Cardiac septum (tissue), 1 donor: Measurements from ENCODE around the gene JPH2. TPM values are rescaled to one million over a fixed set of nuclear protein-coding genes. Genes with fewer than 3 reads are reported as not detected.
A peak's percentile ranks its signal among the peaks of the same experiment; 100 is the strongest.
"Not testable (repeated sequence)": the region's sequence is repeated elsewhere in the genome, so short reads cannot be mapped to it uniquely, and the experiment has no call there.

Experiments
- DNase-seq: peaks from one replicate; pipeline ENCODE4 v3.0.0-alpha.2; 2020; ENCODE audit warnings: low spot score
- intact Hi-C: fragments of 100-400 bp; cut with DNase I; formaldehyde crosslinking; loops from one replicate; pipeline ENCODE4 v1.14.0; 2022
- total RNA-seq: library from RNA; stranded (reverse); fragmentation: NEBNext Ultra II Directional; extraction: Animal tissue kit (Norgen Biotek cat#: 25700); gene quantifications from one replicate; pipeline ENCODE4 v1.2.1, GENCODE V29; 2021
- donor health status: DM: no; HTN: no; CAD: no.

The JPH2 gene
- total RNA-seq, 1 donor from 2014 or later = 182 TPM

- intact Hi-C loops = loop anchor here (10.0 kb wide), 1 partner anchor 451 kb away; no protein-coding TSS in a partner anchor
- DNase-seq = no peak
Observed at GRCh38 chr20:44195605-44196004, 8.6 kb upstream of the JPH2 start.

DNA sequence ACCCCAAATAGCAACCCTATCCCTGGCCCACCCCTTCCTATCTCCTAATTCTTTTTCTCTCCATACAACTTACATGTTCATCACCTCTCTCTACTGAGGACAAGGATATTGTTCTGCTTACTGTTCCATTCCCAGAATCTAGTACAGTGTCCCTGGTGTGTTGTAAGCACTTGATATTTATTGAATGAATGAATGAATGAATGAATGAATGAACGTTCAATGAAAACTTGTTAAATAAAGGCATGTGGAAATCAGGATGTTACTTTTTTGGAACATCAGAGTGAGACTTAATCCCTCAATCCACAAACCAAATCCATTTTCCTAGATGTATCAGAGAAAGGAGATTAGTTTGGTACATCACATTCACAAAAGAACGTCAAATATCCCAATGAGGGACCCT is 6.8 kb upstream of the JPH2 start:
- no peak for DNase-seq
- intact Hi-C loops = loop anchor here (10.0 kb wide), 1 partner anchor 449 kb away; no protein-coding TSS in a partner anchor

GRCh38 chr20:44191640-44192039 is 4.7 kb upstream of the JPH2 start:
- not testable (repeated sequence) for DNase-seq
- intact Hi-C loops = loop anchor here (10.0 kb wide), 1 partner anchor 447 kb away; no protein-coding TSS in a partner anchor

DNA sequence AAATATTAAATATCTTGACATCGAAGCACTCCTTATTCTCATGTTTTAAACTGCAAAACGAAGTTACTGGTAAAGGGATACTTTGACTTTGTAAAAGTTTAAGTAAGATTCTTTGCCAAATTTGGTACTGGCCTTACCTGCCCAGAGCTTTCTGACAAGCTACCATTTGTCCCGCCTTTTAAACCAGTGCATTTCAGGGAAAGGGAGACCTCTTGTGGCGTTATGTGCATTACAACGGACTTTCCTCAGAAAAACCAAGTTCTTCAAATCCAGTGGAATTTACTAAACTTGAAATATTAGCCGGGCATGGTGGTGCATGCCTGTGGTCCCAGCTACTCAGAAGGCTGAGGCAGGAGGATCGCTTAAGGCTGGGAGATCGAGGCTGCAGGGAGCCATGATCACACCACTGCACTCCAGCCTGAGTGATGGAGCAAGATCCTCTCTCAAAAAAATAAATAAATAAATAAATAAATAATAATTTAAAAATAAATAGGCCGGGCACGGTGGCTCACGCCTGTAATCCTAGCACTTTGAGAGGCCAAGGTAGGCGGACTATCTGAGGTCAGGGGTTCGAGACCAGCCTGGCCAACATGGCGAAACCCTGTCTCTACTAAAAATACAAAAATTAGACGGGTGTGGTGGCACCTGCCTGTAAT is 3.3 kb upstream of the JPH2 start:
- DNase-seq = not testable (repeated sequence)
- intact Hi-C loops = loop anchor here (1.0 to 10.0 kb wide), 2 partner anchors 74 to 446 kb away; no protein-coding TSS in a partner anchor

GRCh38 chr20:44188752-44189151 is 1.8 kb upstream of the JPH2 start:
- intact Hi-C loops = loop anchor here (5.0 kb wide), 1 partner anchor 36 kb away; no protein-coding TSS in a partner anchor

DNA sequence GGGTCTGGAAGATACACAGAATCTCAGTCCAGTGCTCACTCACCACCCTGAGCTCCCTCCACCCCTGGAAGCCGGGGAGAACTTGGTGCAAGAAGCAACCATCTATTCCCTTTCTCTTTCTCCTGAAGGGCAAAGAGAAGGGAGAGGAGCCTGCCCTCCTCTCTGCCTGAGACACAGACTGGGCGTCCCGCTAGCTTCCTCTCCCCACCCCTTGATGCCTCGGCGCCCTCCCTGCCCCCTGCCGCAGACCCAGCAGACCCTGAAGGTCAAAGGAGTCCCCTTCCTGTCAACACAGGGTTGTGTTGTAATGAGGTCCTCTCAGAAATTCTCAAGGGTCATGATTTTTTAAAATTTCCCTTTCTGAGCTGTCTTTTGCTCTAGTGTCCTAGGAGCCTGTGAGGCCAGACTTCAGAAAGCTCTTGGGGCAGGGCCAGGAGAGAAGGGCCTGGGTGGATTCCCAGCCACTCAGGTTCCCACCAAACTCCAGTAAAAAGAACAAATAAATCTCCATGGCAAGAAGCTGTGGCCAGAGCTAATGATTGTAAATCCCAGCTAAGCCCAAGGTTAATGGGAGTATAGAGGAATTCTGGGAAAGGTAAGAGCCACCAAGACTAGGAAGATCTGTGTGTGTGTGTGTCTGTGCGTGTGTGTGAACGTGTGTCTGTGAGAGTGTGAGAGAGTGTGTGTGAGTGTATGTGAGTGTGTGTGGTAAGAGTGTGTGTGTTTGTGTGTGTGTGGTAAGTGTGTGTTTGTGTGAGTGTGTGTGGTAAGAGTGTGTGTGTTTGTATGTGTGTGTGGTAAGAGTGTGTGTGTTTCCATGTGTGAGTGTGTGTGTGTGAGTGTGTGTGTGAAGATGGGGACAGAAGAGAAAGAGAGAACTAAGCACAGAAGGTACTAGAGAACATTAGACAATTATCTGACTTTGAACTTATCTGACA is 1.1 kb upstream of the JPH2 start:
- intact Hi-C loops = loop anchor here (2.0 to 5.0 kb wide), 2 partner anchors 36 to 51 kb away; no protein-coding TSS in a partner anchor
- no peak for DNase-seq

More at GRCh38 chr20:44188752-44189151, 1.8 kb upstream of the JPH2 start:
- DNase-seq = no peak

DNA sequence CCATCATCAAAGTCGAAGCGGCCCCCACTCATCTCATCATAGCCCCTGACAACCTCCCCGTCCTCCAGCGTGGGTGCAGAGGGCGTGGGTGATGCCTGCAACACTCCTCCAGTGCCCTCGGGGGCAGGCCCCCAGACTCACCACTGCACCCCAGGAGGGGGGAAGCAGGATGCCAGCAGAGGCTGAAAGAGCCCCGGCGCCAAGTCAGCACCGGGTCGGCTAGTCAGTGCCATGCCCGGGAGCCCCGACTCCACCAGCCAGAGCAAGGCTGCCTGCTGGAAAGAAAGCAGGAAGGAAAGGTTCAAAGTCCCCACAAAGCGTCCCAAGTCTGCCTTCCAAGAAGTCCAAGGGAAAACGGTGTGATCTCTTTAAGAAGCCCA is 324 bp downstream of the JPH2 start:
- intact Hi-C loops = loop anchor here (2.0 to 5.0 kb wide), 2 partner anchors 34 to 50 kb away; no protein-coding TSS in a partner anchor
- DNase-seq = no peak

DNA sequence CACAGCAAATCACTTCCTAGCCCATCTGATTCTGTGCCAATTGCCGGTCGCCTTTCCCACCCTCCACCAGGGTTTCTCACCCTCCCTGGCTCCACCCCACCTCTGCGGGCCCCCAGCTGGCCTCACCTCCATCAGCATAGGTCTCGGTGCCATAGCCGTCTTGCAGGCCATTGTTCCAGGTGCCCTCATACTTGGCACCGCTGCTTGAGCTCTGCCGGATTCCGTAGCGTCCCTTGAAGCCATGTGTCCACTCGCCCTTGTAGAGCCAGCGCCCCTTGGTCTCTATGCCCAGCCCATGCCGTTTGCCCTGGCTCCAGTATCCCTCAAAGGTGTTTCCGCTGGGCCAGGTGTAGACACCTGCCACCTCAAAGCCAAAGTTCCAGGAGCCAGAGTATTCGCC is 787 bp downstream of the JPH2 start:
- no peak for DNase-seq
- intact Hi-C loops = loop anchor here (2.0 to 5.0 kb wide), 2 partner anchors 34 to 49 kb away; no protein-coding TSS in a partner anchor

- intact Hi-C loops = loop anchor here (5.0 kb wide), 1 partner anchor 33 kb away; no protein-coding TSS in a partner anchor
- no peak for DNase-seq
Observed at GRCh38 chr20:44185574-44185973, 1.4 kb downstream of the JPH2 start.

DNA sequence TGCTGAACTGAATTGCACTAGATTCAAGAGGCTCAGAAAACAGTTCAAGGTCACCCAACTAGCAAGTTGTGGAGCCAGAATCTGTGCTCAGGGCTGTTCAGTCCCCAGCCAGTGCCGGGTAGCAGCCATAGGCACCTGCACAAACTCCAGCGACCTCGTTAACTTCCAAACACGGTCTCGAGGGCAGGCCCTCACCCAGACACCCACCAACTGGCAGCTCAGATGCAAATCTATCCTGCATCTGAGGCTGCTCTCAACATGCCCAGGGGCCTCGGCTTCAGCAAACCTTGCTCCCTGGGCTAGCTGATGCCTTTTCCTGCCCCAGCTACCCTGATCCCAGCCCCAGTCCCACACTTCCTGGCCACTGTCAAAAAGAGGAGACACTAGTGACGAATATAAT is 3.7 kb downstream of the JPH2 start:
- intact Hi-C loops = no loop called here
- DNase-seq = no peak

- intact Hi-C loops = no loop called here
- DNase-seq = no peak
Observed at GRCh38 chr20:44182863-44183262, 4.1 kb downstream of the JPH2 start.

- no peak for DNase-seq
- intact Hi-C loops = no loop called here
Observed at GRCh38 chr20:44182135-44182765, 4.7 kb downstream of the JPH2 start.

DNA sequence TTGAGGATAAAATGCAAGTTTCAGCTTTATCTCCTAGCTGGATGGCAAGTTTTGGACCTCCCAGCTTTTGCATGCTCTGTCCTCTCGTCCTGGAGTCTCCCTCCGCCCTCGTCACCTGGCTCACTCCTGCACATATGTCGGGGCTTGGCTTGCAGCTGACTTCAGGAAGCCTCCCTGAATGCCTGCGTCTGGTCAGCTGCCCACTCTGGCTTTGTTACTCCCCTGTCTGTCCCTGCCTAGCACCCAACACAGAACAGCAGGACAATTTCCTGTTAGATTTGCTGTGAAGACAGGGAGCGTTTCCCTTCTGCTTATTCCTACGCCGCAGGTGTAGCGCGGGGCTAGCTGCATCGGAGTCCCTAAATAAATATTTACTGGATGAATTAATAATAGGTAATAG is 5.4 kb downstream of the JPH2 start:
- no peak for DNase-seq
- intact Hi-C loops = no loop called here

DNA sequence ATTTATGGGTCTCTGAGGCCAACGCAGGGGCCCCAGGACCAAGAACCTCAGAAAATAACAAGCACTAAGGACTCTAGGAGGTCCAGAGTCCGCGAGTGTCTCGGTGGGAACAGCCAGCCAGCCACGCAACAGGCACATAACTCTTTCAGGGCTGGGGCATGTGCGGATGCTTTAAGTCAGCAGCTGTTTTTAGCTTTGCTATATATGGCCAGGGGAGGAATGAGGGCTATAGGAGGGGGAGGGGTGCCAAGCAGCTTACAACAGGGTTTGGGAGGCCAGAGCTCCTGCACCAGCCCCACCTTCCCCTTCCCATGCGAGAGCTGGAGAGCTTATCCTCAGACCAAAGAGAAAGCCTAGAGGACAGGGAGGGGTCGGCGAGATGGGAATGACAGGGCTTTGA is 6.2 kb downstream of the JPH2 start:
- peak; percentile 86 for DNase-seq

DNA sequence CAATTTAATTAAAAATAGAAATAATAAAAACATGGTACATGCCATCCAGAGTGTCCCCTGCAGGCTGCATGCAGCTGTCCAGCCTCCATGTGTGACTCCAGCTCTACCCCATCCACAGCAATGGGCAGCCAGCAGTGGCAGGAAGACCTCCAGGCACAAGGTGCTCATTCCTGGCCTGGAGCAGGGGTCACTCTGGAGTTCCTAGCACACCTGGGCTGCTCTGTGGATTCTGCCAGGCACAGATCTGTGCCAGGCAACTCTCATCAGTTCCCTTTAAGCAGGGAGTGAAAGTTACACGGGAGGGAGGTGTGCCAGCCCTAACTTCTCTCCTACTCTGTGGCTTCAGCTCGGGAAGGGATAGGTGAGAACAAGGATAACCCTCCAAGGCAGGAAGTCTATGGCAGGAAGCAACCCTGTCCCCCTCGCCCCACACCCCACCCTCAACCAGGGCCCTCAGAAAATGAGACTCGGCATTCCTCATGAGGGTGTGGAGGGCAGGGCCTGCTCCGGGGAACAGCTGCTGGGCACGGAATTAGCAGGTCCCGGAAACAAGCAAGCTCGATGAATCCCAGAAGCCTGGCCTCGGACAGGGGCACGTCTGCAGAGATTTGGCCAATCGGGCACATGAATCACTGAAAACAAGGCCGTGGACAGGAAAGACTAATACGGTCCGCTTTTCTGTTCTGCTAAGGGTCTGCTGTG is 10.0 kb downstream of the JPH2 start:
- DNase-seq = no peak
- intact Hi-C loops = no loop called here

More for the DNA sequence above, 6.2 kb downstream of the JPH2 start:
- intact Hi-C loops = no loop called here

DNA sequence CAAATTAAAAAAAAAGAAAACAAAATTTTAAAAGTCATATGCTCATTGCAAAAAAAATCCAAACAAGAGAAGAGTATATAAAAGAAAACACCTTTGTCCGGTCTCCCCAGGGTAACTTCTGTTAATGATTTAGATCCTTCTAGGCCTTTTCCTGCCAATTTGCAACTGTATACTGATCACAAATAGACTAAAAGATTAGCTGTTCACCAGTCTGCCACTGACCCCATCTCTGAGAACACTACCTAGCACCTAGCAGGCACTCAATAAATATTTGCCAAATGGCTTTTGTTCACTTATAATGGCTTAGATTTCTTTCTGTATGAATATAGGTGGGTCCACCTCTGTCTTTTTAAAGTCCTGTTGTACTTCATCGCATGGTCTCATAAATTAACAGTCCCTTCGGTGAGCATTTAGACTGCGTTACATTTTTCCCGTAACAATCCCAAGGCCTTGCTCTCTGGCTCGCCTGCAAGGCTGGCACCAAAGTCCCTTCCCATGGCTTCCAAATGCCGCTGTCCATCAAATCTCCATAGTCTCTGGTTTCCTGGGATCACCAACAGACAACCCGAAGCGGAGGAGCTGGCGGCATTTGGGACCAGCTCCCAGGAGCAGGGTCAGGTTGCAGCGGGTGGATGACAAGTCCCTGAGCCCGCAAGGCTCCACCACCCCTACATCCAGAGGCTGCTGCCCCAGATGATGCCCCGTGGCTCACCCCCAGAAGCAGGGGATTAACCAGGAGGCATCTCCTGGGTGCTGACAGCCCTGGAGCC is 11.8 kb downstream of the JPH2 start:
- intact Hi-C loops = no loop called here
- DNase-seq = no peak

- DNase-seq = no peak
- intact Hi-C loops = no loop called here
Observed at GRCh38 chr20:44173846-44174245, 13.1 kb downstream of the JPH2 start.

GRCh38 chr20:44173116-44173515 is 13.9 kb downstream of the JPH2 start:
- DNase-seq = no peak
- intact Hi-C loops = no loop called here
